GM12878 (cell line): ENCODE results near the gene GNAQ.

ENCODE experiments used
- CEBPB ChIP-seq, 2 experiments: fragments of 150-350 bp in 1 of 2; IDR thresholded peaks; 2 replicates each; pipeline ENCODE4 v1.6.1; 2012 to 2014; ENCODE audit warnings: low read depth in 2 of 2, low read length in 2 of 2, borderline replicate concordance in 1 of 2, inconsistent platforms in 1 of 2
- ESRRA ChIP-seq: IDR thresholded peaks from 2 replicates; pipeline ENCODE4 v1.6.1; 2012; ENCODE audit warnings: mild to moderate bottlenecking, low read length, improper control_type of control experiment
- HDAC2 ChIP-seq: fragments of 200-600 bp; sonication (generic); IDR thresholded peaks from 2 replicates; pipeline ENCODE4 v1.6.1; 2017
- MTA3 ChIP-seq: IDR thresholded peaks from 2 replicates; pipeline ENCODE4 v1.6.1; 2012; ENCODE audit warnings: low read length, inconsistent platforms, borderline replicate concordance
- NBN ChIP-seq: fragments of 450-650 bp; IDR thresholded peaks from 2 replicates; pipeline ENCODE4 v1.6.1; 2016
- SP1 ChIP-seq: IDR thresholded peaks from one replicate; pipeline ENCODE4 v1.6.1; 2011; ENCODE audit warnings: low read depth, low read length
- TF ChIP-seq, protein P1 (sequence below): IDR thresholded peaks from 2 replicates; pipeline ENCODE4 v1.6.1; 2012; ENCODE audit warnings: low read length, inconsistent platforms
- TF ChIP-seq, protein P2 (sequence below), 3 experiments: IDR thresholded peaks in 2 of 3; conservative IDR thresholded peaks in 1 of 3; 2 replicates each; pipeline ENCODE4 v1.5.1; 2011; ENCODE audit warnings: low read depth in 3 of 3, low read length in 3 of 3, mild to moderate bottlenecking in 3 of 3, control low read depth in 2 of 3, moderate library complexity in 2 of 3, inconsistent platforms in 1 of 3, mixed read lengths in 1 of 3; ENCODE audit not compliant: control insufficient read depth in 2 of 3, insufficient read depth in 1 of 3; ENCODE audit errors: extremely low read depth in 1 of 3

DNA sequence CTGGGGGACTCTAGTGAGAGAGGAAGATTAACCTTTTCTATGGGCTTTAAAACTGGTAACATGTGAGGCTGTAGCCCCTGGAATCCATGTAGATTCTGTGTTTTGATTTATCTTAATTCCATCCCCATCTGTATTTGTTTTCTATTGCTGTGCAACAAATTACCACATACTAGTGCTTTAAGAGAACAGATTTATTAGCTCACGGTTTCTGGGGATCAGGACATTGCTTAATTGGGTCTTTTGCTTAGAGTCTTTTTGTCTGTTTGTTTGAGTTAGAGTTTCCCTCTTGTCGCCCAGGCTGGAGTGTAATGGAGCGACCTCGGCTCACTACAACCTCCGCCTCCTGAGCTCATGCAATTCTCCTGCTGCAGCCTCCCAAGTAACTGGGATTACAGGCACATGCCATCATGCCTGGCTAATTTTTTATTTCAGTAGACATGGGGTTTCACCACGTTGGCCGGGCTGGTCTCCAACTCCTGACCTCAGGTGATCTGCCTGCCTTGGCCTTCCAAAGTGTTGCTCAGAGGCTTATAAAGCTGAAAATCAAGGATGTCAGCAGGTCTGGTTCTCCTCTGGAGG, 353.6 kb downstream of the GNAQ start:
- TF ChIP-seq HDAC2 (no peak), MTA3 (no peak), NBN (no peak), ESRRA (no peak), CEBPB (IDR thresholded peaks at IDR 0.05; ENCODE audit: borderline replicate concordance in 1 of 2, low read depth in 2 of 2, low read length in 2 of 2) (no peak), SP1 (no peak)
- TF ChIP-seq, protein P1, sequence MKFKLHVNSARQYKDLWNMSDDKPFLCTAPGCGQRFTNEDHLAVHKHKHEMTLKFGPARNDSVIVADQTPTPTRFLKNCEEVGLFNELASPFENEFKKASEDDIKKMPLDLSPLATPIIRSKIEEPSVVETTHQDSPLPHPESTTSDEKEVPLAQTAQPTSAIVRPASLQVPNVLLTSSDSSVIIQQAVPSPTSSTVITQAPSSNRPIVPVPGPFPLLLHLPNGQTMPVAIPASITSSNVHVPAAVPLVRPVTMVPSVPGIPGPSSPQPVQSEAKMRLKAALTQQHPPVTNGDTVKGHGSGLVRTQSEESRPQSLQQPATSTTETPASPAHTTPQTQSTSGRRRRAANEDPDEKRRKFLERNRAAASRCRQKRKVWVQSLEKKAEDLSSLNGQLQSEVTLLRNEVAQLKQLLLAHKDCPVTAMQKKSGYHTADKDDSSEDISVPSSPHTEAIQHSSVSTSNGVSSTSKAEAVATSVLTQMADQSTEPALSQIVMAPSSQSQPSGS, result no peak
- TF ChIP-seq, protein P2, sequence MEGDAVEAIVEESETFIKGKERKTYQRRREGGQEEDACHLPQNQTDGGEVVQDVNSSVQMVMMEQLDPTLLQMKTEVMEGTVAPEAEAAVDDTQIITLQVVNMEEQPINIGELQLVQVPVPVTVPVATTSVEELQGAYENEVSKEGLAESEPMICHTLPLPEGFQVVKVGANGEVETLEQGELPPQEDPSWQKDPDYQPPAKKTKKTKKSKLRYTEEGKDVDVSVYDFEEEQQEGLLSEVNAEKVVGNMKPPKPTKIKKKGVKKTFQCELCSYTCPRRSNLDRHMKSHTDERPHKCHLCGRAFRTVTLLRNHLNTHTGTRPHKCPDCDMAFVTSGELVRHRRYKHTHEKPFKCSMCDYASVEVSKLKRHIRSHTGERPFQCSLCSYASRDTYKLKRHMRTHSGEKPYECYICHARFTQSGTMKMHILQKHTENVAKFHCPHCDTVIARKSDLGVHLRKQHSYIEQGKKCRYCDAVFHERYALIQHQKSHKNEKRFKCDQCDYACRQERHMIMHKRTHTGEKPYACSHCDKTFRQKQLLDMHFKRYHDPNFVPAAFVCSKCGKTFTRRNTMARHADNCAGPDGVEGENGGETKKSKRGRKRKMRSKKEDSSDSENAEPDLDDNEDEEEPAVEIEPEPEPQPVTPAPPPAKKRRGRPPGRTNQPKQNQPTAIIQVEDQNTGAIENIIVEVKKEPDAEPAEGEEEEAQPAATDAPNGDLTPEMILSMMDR (IDR thresholded peaks at IDR 0.05 in 2 of 3, conservative IDR thresholded peaks at IDR 0.05 in 1 of 3; ENCODE audit: control insufficient read depth in 2 of 3, extremely low read depth in 1 of 3, insufficient read depth in 1 of 3, low read depth in 3 of 3, low read length in 3 of 3), result no peak
